A549 (cell line): ENCODE results near the gene MMP2. TPM values are rescaled to one million over a fixed set of nuclear protein-coding genes. Genes with fewer than 3 reads are reported as not detected.

ENCODE experiments used
- ATAC-seq, 2 experiments: fragments of 200-7000 bp in 1 of 2; fragments of >200 bp in 1 of 2; cut with Nextera tagmentation in 1 of 2; cut with Tn5 transposase in 1 of 2; 3 replicates each; pipeline versions ENCODE4 v1.8.0 to v1.9.1; 2018 to 2020; ENCODE audit warnings: mild to moderate bottlenecking in 1 of 2, moderate library complexity in 1 of 2
- CTCF ChIA-PET: fragments of 300-600 bp; sonication (Branson Sonifier 250); formaldehyde crosslinking; extraction: SDS; loops from one replicate; lab custom pipeline; 2021; ENCODE audit warnings: antibody characterized with exemption, inconsistent platforms; lab: Yijun Ruan, JAX
- POLR2A ChIA-PET: fragments of 350-600 bp; formaldehyde crosslinking; extraction: SDS; loops from one replicate; lab custom pipeline; 2021; ENCODE audit warnings: antibody characterized with exemption, inconsistent platforms; lab: Yijun Ruan, JAX
- DNase-seq, 2 experiments: peaks; one replicate each; pipeline versions ENCODE4 v3.0.0 to v3.0.0-alpha.2; 2011 to 2016; ENCODE audit warnings: low read depth in 1 of 2, low spot score in 1 of 2
- FAIRE-seq: peaks from 2 replicates; lab custom pipeline; 2011; peaks lifted over from hg19 to GRCh38; lab: Jason Lieb, UNC
- H3K27ac ChIP-seq, 2 experiments: fragments of >200 bp; sonication (Bioruptor Twin); formaldehyde crosslinking; 3 replicates each; pipeline ENCODE4 v1.5.1; 2016 to 2017
- H3K4me1 ChIP-seq: fragments of >200 bp; sonication (Bioruptor Twin); formaldehyde crosslinking; 3 replicates; pipeline ENCODE4 v1.6.1; 2016
- H3K4me2 ChIP-seq: fragments of >200 bp; sonication (Bioruptor Twin); formaldehyde crosslinking; 3 replicates; pipeline ENCODE4 v1.6.1; 2016
- H3K4me3 ChIP-seq: fragments of >200 bp; sonication (Bioruptor Twin); formaldehyde crosslinking; 3 replicates; pipeline ENCODE4 v1.5.1; 2016
- H3K9me3 ChIP-seq: fragments of >200 bp; sonication (Bioruptor Twin); formaldehyde crosslinking; 3 replicates; pipeline ENCODE4 v1.6.1; 2016
- BHLHE40 ChIP-seq: IDR thresholded peaks from 2 replicates; pipeline ENCODE4 v1.6.1; 2012; ENCODE audit warnings: low read depth, low read length, inconsistent platforms
- CHD4 ChIP-seq: fragments of 200-600 bp; sonication (generic); IDR thresholded peaks from 2 replicates; pipeline ENCODE4 v1.6.1; 2016; ENCODE audit warnings: antibody characterized with exemption, mild to moderate bottlenecking, borderline replicate concordance
- GATA3 ChIP-seq: IDR thresholded peaks from 2 replicates; pipeline ENCODE4 v1.6.1; 2012; ENCODE audit warnings: borderline replicate concordance
- HDAC2 ChIP-seq: fragments of 200-600 bp; sonication (generic); IDR thresholded peaks from 2 replicates; pipeline ENCODE4 v1.6.1; 2016
- HOXA7 ChIP-seq: fragments of 250-450 bp; sonication (Bioruptor Pico); IDR thresholded peaks from 2 replicates; pipeline ENCODE4 v1.5.0; 2020; ENCODE audit warnings: mild to moderate bottlenecking, moderate library complexity
- HOXB13 ChIP-seq: fragments of 250-450 bp; sonication (Bioruptor Pico); IDR thresholded peaks from 2 replicates; pipeline ENCODE4 v1.5.0; 2020; ENCODE audit warnings: low read depth, mild to moderate bottlenecking, moderate library complexity
- HOXB5 ChIP-seq: fragments of 250-450 bp; sonication (Bioruptor Pico); IDR thresholded peaks from 2 replicates; pipeline ENCODE4 v1.5.0; 2020; ENCODE audit warnings: mild to moderate bottlenecking, moderate library complexity
- JUN ChIP-seq, 2 experiments: fragments of >200 bp; sonication (Bioruptor Twin); formaldehyde crosslinking; IDR thresholded peaks; 2 replicates in 1 of 2; 3 replicates in 1 of 2; pipeline ENCODE4 v1.6.1; 2016 to 2017
- JUNB ChIP-seq: fragments of >200 bp; sonication (Bioruptor Twin); formaldehyde crosslinking; IDR thresholded peaks from 2 replicates; pipeline ENCODE4 v1.6.1; 2016
- KDM5A ChIP-seq: fragments of 200-600 bp; sonication (generic); IDR thresholded peaks from 2 replicates; pipeline ENCODE4 v1.6.1; 2016; ENCODE audit warnings: antibody characterized with exemption, mild to moderate bottlenecking
- MAFK ChIP-seq: fragments of 450-650 bp; IDR thresholded peaks from 2 replicates; pipeline ENCODE4 v1.6.1; 2014; ENCODE audit not compliant: partially characterized antibody
- MAZ ChIP-seq: fragments of 150-350 bp; IDR thresholded peaks from 2 replicates; pipeline ENCODE4 v1.6.1; 2014; ENCODE audit warnings: antibody characterized with exemption, low read depth, low read length, borderline replicate concordance
- NPAS2 ChIP-seq: fragments of 250-450 bp; sonication (Bioruptor Pico); IDR thresholded peaks from 2 replicates; pipeline ENCODE4 v1.8.0; 2022; ENCODE audit warnings: mild to moderate bottlenecking, moderate library complexity, borderline replicate concordance
- NR3C1 ChIP-seq: fragments of >200 bp; sonication (Bioruptor Twin); formaldehyde crosslinking; IDR thresholded peaks from 3 replicates; pipeline ENCODE4 v1.6.1; 2017
- PHF8 ChIP-seq: fragments of 200-600 bp; sonication (generic); IDR thresholded peaks from 2 replicates; pipeline ENCODE4 v1.6.1; 2016; ENCODE audit warnings: low read depth, mild to moderate bottlenecking, antibody characterized with exemption, moderate library complexity, borderline replicate concordance
- POLR2AphosphoS2 ChIP-seq: conservative IDR thresholded peaks from 2 replicates; pipeline ENCODE4 v1.6.1; 2012; ENCODE audit warnings: low read length, improper control_type of control experiment, inconsistent platforms
- RAD21 ChIP-seq, 2 experiments: fragments of >200 bp in 1 of 2; sonication (Bioruptor Twin) in 1 of 2; formaldehyde crosslinking in 1 of 2; IDR thresholded peaks in 1 of 2; conservative IDR thresholded peaks in 1 of 2; 2 replicates in 1 of 2; 3 replicates in 1 of 2; pipeline ENCODE4 v1.6.1; 2012 to 2018; ENCODE audit warnings: inconsistent platforms in 1 of 2
- RFX5 ChIP-seq: fragments of 450-650 bp; IDR thresholded peaks from 2 replicates; pipeline ENCODE4 v1.7.1; 2014; ENCODE audit warnings: antibody characterized with exemption, mild to moderate bottlenecking, moderate library complexity
- SREBF2 ChIP-seq: fragments of 450-650 bp; IDR thresholded peaks from 2 replicates; pipeline ENCODE4 v1.6.1; 2014; ENCODE audit warnings: mild to moderate bottlenecking, moderate library complexity
- WGBS: methylation state at CpG from one replicate; pipeline ENCODE4 v1.1.6; 2017; ENCODE audit errors: missing lambda C conversion rate; 5-methylcytosine and 5-hydroxymethylcytosine counted together
- polyA plus RNA-seq, 4 experiments: library from polyadenylated mRNA; depleted of rRNA in 3 of 4; stranded (reverse); fragments of >200 nt; fragmentation: RNase III in 1 of 4; extraction: RNeasy Plus Mini Kit Qiagen cat#74134 plus additional on column Dnase treatment in 1 of 4; gene quantifications; 2 replicates in 3 of 4; 3 replicates in 1 of 4; pipeline ENCODE4 v1.2.3, GENCODE V29; 2011 to 2017
- TF ChIP-seq, protein P1 (sequence below): IDR thresholded peaks from 2 replicates; pipeline ENCODE4 v1.6.1; 2012
- TF ChIP-seq, protein P2 (sequence below): fragments of 150-350 bp; IDR thresholded peaks from 2 replicates; pipeline ENCODE4 v1.6.1; 2014; ENCODE audit warnings: low read depth, mild to moderate bottlenecking, low read length
- TF ChIP-seq, protein P3 (sequence below): fragments of >200 bp; sonication (Bioruptor Twin); formaldehyde crosslinking; IDR thresholded peaks from 3 replicates; pipeline ENCODE4 v1.5.1; 2016
- TF ChIP-seq, protein P4 (sequence below): fragments of 250-450 bp; sonication (Bioruptor Pico); IDR thresholded peaks from 2 replicates; pipeline ENCODE4 v1.5.0; 2021; ENCODE audit warnings: mild to moderate bottlenecking, moderate library complexity, borderline replicate concordance
- TF ChIP-seq, protein P5 (sequence below): fragments of >200 bp; sonication (Bioruptor Twin); formaldehyde crosslinking; IDR thresholded peaks from 3 replicates; pipeline ENCODE4 v1.6.1; 2016
- TF ChIP-seq, protein P6 (sequence below): fragments of 200-600 bp; sonication (generic); IDR thresholded peaks from 2 replicates; pipeline ENCODE4 v1.6.1; 2016; ENCODE audit warnings: antibody characterized with exemption, mild to moderate bottlenecking, moderate library complexity

Gene MMP2
- polyA plus RNA-seq, 2 of the 4 experiments (the other 2 are of a cell fraction): 11.5 to 11.8 TPM

DNA sequence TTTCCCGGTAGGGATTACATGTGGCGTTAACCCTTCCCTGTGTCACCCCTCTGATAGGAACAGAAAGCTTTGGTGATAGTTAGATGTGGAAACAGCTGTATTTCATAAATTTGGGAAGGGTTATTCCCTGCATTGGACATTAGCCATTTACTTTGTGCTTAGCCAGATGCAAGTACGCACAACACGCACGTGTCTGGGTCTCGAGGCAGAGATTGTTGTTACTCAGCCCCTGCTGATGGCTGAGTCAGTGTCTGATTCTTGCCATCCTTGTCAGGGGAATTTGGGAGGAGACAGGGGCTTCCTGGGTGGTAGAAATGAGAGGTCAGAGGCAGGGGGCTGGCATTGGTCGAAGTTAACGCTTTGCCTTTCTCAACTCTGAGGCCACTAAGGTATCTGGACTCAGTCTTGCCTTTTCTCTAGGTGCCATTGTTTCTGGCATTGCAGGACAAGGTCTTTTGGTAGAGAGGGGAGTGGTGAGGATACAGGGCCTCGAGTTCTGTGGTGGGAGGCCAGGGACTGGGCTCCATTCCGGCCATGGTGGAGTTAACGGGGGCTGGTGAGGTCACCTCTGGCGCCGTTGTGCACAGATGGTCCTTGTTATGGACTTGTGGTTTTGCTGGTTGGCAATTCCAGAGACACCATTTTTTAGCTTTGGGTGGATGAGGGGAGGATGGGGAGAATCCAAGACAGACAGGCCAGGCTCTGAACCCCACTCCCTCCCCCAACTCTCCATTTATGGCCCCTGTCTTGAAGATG, 8.2 kb downstream of the MMP2 start:
- FAIRE-seq (no peak), ATAC-seq (no peak)
- CTCF ChIA-PET: interaction anchor here (0.7 to 3.0 kb wide), 5 partner anchors 10 to 22 kb away, joined by 3 to 18 read pairs (median 5); no protein-coding TSS in a partner anchor

DNA sequence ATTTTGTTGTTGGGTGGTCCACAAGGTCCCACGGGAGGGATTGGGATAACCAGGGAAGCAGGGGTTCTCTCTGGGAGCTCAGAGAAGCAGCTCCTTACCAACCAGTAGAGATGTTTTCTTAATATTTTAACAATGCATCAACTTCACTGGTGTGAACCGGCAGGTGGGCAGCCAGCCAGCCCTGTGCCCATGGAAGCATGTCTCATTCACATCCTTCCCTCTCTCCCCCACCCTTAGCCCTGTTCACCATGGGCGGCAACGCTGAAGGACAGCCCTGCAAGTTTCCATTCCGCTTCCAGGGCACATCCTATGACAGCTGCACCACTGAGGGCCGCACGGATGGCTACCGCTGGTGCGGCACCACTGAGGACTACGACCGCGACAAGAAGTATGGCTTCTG, 9.3 kb downstream of the MMP2 start:
- 77% methylated on average over 12 of the region's 12 CpGs for WGBS
- no peak overlapping the region for H3K27ac ChIP-seq
- CTCF ChIA-PET: interaction anchor here (2.2 kb wide), 1 partner anchor 23 kb away, joined by 17 read pairs; no protein-coding TSS in a partner anchor
- H3K9me3 ChIP-seq: no peaks in the 10 kb centered on the region
- no peak overlapping the region for H3K4me3 ChIP-seq
- H3K4me2 ChIP-seq: no peak overlapping the region
- FAIRE-seq: no peak
- POLR2A ChIA-PET: no interaction called here
- no peak for ATAC-seq
- no peaks in the 10 kb centered on the region for H3K4me1 ChIP-seq
- no peak for DNase-seq
- TF ChIP-seq KDM5A: no peak
- TF ChIP-seq, protein P1, sequence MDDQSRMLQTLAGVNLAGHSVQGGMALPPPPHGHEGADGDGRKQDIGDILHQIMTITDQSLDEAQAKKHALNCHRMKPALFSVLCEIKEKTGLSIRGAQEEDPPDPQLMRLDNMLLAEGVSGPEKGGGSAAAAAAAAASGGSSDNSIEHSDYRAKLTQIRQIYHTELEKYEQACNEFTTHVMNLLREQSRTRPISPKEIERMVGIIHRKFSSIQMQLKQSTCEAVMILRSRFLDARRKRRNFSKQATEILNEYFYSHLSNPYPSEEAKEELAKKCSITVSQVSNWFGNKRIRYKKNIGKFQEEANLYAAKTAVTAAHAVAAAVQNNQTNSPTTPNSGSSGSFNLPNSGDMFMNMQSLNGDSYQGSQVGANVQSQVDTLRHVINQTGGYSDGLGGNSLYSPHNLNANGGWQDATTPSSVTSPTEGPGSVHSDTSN: no peak
- TF ChIP-seq CHD4: no peak
- TF ChIP-seq NPAS2 (CRISPR knock-in tag): no peak
- TF ChIP-seq MAZ: no peak
- TF ChIP-seq JUN (IDR thresholded peaks at IDR 0.05): no peak
- no peak for TF ChIP-seq RFX5
- TF ChIP-seq, protein P2, sequence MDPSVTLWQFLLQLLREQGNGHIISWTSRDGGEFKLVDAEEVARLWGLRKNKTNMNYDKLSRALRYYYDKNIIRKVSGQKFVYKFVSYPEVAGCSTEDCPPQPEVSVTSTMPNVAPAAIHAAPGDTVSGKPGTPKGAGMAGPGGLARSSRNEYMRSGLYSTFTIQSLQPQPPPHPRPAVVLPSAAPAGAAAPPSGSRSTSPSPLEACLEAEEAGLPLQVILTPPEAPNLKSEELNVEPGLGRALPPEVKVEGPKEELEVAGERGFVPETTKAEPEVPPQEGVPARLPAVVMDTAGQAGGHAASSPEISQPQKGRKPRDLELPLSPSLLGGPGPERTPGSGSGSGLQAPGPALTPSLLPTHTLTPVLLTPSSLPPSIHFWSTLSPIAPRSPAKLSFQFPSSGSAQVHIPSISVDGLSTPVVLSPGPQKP: no peak
- TF ChIP-seq PHF8: no peak
- no peak for TF ChIP-seq HOXB5 (CRISPR knock-in tag)
- TF ChIP-seq, protein P3, sequence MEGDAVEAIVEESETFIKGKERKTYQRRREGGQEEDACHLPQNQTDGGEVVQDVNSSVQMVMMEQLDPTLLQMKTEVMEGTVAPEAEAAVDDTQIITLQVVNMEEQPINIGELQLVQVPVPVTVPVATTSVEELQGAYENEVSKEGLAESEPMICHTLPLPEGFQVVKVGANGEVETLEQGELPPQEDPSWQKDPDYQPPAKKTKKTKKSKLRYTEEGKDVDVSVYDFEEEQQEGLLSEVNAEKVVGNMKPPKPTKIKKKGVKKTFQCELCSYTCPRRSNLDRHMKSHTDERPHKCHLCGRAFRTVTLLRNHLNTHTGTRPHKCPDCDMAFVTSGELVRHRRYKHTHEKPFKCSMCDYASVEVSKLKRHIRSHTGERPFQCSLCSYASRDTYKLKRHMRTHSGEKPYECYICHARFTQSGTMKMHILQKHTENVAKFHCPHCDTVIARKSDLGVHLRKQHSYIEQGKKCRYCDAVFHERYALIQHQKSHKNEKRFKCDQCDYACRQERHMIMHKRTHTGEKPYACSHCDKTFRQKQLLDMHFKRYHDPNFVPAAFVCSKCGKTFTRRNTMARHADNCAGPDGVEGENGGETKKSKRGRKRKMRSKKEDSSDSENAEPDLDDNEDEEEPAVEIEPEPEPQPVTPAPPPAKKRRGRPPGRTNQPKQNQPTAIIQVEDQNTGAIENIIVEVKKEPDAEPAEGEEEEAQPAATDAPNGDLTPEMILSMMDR: no peak
- TF ChIP-seq, protein P4, sequence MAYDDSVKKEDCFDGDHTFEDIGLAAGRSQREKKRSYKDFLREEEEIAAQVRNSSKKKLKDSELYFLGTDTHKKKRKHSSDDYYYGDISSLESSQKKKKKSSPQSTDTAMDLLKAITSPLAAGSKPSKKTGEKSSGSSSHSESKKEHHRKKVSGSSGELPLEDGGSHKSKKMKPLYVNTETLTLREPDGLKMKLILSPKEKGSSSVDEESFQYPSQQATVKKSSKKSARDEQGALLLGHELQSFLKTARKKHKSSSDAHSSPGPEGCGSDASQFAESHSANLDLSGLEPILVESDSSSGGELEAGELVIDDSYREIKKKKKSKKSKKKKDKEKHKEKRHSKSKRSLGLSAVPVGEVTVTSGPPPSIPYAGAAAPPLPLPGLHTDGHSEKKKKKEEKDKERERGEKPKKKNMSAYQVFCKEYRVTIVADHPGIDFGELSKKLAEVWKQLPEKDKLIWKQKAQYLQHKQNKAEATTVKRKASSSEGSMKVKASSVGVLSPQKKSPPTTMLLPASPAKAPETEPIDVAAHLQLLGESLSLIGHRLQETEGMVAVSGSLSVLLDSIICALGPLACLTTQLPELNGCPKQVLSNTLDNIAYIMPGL (CRISPR knock-in tag): no peak
- no peak for TF ChIP-seq GATA3
- no peak for TF ChIP-seq HOXA7 (CRISPR knock-in tag)
- TF ChIP-seq POLR2AphosphoS2: no peak
- TF ChIP-seq, protein P5, sequence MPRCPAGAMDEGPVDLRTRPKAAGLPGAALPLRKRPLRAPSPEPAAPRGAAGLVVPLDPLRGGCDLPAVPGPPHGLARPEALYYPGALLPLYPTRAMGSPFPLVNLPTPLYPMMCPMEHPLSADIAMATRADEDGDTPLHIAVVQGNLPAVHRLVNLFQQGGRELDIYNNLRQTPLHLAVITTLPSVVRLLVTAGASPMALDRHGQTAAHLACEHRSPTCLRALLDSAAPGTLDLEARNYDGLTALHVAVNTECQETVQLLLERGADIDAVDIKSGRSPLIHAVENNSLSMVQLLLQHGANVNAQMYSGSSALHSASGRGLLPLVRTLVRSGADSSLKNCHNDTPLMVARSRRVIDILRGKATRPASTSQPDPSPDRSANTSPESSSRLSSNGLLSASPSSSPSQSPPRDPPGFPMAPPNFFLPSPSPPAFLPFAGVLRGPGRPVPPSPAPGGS: no peak
- no peak for TF ChIP-seq RAD21 (conservative IDR thresholded peaks at IDR 0.05 in 1 of 2, IDR thresholded peaks at IDR 0.05 in 1 of 2)
- TF ChIP-seq JUNB: no peak
- no peak for TF ChIP-seq HOXB13 (CRISPR knock-in tag)

More for the DNA sequence above, 8.2 kb downstream of the MMP2 start:
- H3K27ac ChIP-seq: no peak overlapping the region
- POLR2A ChIA-PET: no interaction called here
- H3K4me3 ChIP-seq: no peak overlapping the region
- no peak overlapping the region for H3K4me2 ChIP-seq
- no peaks in the 10 kb centered on the region for H3K9me3 ChIP-seq
- 72% methylated on average over 13 of the region's 13 CpGs for WGBS
- no peaks in the 10 kb centered on the region for H3K4me1 ChIP-seq
- TF ChIP-seq HDAC2 (no peak), NR3C1 (no peak), GATA3 (no peak), BHLHE40 (no peak), SREBF2 (no peak), MAFK (no peak), NPAS2 (CRISPR knock-in tag) (no peak), JUNB (no peak)
- TF ChIP-seq, protein P6, sequence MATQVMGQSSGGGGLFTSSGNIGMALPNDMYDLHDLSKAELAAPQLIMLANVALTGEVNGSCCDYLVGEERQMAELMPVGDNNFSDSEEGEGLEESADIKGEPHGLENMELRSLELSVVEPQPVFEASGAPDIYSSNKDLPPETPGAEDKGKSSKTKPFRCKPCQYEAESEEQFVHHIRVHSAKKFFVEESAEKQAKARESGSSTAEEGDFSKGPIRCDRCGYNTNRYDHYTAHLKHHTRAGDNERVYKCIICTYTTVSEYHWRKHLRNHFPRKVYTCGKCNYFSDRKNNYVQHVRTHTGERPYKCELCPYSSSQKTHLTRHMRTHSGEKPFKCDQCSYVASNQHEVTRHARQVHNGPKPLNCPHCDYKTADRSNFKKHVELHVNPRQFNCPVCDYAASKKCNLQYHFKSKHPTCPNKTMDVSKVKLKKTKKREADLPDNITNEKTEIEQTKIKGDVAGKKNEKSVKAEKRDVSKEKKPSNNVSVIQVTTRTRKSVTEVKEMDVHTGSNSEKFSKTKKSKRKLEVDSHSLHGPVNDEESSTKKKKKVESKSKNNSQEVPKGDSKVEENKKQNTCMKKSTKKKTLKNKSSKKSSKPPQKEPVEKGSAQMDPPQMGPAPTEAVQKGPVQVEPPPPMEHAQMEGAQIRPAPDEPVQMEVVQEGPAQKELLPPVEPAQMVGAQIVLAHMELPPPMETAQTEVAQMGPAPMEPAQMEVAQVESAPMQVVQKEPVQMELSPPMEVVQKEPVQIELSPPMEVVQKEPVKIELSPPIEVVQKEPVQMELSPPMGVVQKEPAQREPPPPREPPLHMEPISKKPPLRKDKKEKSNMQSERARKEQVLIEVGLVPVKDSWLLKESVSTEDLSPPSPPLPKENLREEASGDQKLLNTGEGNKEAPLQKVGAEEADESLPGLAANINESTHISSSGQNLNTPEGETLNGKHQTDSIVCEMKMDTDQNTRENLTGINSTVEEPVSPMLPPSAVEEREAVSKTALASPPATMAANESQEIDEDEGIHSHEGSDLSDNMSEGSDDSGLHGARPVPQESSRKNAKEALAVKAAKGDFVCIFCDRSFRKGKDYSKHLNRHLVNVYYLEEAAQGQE: no peak
- no peak for DNase-seq
